CD4-positive, alpha-beta T cell treated with Interleukin-21 for 1 hour (primary cell): ENCODE results near the gene EBF3.

Source experiments
- DNase-seq: peaks from one replicate; pipeline ENCODE4 v3.0.0-alpha.2; 2020

EBF3 gene

DNA sequence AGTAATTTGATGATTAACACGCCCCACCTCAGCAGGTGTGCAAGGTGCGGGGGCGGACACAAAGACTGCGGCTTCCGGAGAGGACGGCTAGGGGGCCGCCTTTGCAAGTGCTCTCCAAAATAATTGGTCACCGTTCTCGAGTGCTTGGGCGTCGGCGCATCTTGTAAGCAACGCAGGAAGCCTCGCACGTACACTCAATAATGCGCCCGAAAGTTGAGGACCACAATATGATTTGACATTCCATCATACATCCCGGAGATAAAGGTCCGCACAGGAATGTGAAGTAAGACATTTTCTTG is 114.7 kb downstream of the EBF3 start:
- DNase-seq = no peak

DNA sequence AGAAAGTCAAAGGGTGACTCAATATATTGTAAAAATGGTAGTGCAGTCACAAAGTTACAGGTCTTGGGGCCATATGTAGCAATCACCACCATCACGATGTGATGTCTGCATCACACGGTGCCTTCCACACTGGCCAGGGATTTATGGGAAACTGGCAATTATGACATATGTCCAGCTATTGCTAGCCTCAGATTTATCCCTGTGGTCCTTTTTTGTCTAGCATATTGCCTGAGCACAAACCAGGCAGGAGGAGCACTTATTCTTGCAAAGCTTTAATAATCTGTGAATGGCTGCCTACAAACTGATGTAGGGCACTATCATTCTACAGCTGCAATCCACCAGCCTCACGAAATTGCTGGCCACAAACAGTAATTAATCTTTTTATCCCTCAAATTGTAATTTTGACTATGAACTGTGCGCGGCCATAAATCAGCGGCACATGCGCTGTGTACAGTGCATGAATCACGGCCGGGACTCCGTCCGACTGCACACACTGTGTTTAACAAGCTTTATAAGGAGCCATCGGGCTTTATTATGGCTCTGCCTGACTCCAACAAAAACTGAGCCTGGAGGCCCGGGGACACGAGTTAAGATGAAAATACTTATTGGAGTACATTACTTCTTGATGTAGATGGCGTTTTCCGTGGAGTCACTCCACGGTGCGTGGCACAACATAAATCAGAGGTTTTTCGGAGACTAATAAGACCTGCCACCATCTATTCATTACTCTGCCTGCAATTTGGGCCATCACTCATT is 115.2 kb downstream of the EBF3 start:
- DNase-seq = no peak

GRCh38 chr10:129847741-129848483 is 116.2 kb downstream of the EBF3 start:
- no peak for DNase-seq

GRCh38 chr10:129846991-129847391 is 117.1 kb downstream of the EBF3 start:
- no peak for DNase-seq

DNA sequence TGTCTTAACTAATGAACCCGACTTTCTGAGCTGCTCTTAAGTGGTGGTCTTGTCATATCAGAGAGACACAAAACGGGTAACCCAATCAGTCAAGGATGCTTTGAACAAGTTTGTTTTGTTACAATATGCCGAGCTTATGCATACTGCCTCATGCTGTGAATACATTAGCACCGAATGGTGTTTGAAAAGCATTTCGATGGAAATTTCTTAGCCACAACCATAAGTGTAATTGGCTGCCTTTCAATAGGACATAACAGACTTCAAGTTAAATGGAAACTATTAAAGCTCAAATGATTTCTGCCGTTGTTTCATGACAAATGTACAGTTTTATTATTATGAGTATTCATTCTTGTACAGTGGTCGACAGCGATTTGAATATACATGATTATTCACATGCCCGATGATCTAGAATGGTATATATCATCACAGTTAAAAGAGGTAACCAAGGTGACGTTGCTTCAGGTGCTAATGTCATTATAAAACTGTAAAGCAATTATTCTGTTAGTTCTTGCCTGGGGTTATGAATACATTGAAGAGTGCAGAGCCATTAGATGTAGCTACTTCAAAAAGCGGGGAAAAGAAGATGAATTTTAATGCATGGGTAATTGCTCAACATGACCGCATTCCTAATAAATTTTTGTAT is 118.8 kb downstream of the EBF3 start:
- no peak for DNase-seq

GRCh38 chr10:129844216-129844766 is 119.8 kb downstream of the EBF3 start:
- DNase-seq = no peak

DNA sequence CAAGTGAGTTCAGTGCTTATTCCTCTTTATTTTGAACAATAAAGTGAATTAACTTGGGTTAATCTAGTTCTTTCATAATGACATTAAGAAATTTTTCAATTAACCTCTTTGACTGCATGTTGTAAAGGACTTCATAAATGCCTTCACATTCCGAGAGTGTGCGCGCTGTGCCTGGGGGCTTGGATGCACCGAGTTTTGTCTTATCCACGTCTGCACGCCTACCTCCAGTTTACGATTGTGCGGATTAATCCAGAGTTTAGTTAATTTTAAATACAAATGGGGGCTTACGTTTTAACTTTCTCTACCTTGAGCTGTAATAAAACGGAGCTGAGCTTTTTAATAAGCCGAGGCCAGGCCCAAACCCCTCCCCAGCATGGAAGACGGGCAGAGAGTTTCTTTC is 120.4 kb downstream of the EBF3 start:
- DNase-seq = no peak

DNA sequence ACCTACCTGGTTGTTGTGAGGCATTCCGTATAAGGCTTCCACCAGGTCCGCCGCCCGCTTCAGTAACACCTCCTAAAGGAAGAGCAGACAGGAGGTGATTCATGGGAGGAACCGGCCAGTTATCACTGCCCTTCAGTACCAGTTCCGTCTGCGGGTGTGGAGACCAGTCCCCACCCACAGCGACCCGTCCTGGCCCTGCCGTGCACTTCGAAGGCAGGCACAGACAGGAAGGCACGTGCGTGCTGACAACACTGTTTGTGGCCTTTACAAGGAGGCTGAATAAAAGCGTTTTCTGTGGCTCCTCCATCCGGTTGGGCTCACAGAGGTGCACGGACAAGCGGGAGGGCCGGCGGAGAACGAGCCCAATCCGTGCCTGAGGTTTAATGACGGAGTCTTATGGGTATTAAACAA is 120.9 kb downstream of the EBF3 start:
- no peak for DNase-seq

- no peak for DNase-seq
Observed at GRCh38 chr10:129842031-129842430, 122.0 kb downstream of the EBF3 start.

DNA sequence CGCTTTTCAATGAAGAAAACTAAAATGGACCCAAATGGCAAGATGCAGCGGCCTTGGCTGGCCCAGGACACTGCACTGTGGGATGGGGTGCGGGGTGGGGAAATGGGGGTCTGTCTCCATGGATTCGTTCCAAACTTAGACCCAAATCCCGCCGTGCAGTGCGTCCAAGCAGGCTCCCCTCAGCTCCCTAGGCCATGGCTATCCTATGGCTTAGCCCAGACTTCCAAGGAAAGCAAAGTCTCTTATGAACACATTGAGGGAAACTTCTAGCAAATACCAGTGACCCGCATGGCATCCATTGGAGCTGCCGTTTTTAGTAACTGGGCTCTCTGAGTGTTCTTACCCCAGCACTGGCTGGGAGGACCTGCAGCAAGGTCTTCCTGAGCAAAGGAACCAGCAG is 122.5 kb downstream of the EBF3 start:
- no peak for DNase-seq

- DNase-seq = no peak
Observed at GRCh38 chr10:129841071-129841470, 123.0 kb downstream of the EBF3 start.

DNA sequence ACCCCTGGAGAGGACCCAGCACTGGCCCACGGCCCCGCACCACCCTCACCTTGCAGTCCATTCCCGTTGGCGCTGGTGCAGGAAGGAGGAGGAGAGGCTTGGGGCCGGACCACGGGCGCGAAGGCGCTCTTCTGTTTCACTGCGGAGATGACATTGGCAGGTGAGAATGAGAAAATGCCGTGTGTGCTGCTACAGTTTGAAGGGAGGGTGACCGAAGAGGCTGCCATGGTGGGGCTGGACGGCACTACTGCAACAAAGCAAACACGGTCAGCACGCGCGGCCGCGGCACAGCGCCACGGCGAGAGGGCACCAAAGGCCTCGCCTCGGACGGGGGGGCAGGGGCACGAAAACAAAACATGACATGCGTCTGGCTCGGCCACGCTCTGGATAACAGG is 123.9 kb downstream of the EBF3 start:
- DNase-seq = no peak

GRCh38 chr10:129839285-129840195 is 124.5 kb downstream of the EBF3 start:
- DNase-seq = no peak

GRCh38 chr10:129838794-129839193 is 125.3 kb downstream of the EBF3 start:
- DNase-seq = no peak

GRCh38 chr10:129837909-129838582 is 126.0 kb downstream of the EBF3 start:
- no peak for DNase-seq

- DNase-seq = no peak
Observed at GRCh38 chr10:129836253-129836652, 127.8 kb downstream of the EBF3 start.

- no peak for DNase-seq
Observed at GRCh38 chr10:129833994-129834739, 129.9 kb downstream of the EBF3 start.

DNA sequence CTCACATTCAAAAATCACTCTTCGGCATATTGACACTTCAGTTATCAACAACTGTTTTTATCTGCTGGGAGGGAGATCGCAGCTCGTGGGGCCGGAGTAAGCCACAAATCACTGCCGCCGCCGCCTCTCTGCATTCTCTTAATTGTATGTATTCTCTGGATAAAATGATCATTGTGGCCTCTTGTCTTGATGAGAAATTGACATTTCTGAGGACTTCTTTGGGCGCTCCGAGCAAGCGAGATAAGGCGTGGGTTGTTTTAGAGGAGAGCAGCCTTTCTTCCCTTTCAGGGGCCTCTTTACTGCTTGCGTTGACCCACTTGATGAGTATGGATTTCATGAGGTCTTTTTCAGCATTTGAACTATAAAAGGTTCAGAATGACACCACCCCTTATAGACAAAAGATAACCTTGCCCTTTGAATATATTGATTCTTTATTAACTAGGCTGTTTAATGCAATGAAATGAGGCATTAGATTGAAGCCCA is 130.6 kb downstream of the EBF3 start:
- DNase-seq = no peak

GRCh38 chr10:129832573-129833467 is 131.3 kb downstream of the EBF3 start:
- DNase-seq = no peak

DNA sequence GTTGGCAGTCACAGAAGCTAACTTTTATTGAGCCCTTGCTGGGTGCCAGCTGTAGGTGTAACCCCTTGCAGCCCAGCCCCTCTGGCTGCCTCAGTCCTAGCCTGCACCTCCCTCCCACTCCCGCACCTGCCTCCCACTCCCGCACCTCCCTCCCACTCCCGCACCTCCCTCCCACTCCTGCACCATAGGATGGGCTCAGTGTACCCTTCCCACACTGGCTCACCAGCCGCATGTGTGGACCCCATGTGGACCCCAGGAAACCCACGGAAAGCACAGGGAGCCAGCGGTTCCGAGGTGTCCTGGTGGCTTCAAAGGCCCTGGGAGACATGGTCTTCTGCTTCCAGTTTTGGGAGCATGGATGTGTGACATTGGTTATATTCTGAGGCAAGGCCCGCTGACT is 132.9 kb downstream of the EBF3 start:
- no peak for DNase-seq
